Measurements from ENCODE around the gene WWTR1.

WWTR1 gene

DNA sequence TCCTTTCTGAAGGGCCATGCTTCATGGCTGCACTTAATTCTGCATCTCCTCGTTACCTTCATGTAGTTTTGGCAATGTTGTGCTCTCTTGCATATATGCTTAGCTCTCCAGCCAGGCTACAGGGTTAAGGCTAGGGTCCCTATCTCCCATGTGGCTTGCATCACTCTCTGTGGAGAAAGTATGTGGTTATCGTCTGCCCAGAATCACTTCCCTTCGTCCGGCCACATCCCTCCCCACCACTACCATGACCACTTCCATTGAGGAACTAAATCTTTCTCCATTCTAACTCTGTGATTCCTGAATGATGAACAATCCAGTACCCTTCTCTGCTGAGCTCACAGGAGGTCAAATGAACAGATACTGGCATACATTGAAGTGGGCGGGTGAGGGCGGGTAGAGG lies 34.0 kb downstream of the WWTR1 start:
- DNase-seq (ENCODE audit: low read depth): no peak

DNA sequence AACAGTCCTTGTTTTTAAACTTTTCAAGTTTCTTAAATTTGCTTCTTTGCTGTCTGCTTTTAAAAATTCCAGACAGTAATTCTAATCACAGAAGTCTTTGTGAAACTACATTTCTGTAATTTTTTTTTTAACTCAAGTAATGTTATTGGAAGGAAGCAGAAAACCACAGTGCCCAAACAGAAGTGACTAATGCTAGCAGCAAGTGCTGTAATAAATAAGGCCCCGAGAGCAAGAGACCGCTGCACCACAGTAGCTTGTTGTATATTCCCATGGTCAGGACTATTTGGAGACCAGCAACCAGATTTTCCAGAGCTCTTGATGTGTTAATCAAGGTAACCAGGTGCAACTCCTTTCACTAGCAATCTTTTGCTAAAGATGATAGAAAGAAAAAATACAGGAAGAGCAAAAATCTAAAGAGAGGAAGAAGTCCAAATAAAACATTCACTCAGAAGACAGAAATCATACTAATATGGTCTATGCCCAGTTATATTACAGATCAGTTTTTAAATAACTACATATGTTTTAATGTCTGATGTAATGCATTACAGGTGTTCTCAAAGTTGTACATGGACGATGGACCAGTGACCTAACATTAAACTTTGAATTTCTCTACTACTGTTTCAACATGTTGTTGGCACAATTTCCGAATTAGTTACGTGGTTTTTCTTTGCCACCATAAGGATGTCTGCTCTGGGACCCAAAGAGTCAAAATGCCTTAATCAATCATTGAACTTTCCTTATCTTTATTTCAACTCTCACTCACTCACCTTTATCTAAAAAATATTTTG lies 36.4 kb downstream of the WWTR1 start:
- DNase-seq (ENCODE audit: low read depth): no peak

DNA sequence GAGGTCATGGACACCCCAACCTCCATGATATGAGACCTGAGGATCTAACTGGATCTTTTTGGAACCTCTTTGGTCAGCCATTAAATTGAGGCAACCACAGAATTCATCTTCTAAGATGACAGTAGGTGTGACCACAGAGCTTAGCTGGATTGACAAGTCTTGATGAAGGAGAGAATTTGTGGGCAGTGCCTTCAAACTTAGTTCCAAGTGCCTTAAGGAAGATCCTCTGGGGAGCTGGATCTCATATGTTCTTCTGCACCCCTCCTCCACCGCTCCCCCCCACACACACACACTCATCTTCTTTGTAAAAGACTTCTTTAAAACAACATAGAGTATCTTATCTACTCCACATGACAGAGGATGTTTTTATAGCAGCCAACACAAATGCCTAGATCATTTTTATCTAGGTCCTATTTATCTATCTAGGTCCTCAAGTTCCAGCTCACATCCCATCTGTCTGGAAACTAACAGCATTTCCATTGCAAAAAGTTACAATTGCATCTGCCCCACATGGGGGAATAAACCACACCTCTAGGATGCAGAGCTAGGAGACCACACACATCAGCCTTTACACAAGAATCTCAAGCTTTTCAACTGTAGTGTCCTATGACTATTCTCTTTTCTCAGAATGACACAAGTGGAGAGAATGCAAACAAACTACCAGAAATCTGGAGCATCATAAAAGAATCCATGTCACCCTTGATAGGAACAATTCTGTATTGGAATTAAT lies 37.4 kb downstream of the WWTR1 start:
- DNase-seq (ENCODE audit: low read depth): no peak

DNA sequence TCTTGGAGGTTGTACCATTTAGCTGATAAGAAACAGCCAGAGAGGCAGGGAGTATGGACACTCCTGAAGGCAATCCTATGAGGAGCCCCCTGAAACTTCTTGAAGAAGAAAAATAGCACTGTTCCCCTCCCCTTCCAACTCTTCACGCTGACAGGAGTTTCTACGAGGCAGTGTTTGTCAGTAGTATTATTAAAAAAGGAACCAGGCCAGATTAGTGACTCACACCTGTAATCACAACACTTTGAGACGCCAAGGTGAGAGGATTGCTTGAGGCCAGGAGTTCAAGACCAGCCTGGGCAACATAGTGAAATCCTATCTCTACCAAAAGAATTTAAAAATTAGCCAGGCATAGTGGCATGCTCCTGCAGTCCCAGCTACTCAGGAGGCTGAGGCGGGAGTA lies 38.7 kb downstream of the WWTR1 start:
- no peak for DNase-seq (ENCODE audit: low read depth)

DNA sequence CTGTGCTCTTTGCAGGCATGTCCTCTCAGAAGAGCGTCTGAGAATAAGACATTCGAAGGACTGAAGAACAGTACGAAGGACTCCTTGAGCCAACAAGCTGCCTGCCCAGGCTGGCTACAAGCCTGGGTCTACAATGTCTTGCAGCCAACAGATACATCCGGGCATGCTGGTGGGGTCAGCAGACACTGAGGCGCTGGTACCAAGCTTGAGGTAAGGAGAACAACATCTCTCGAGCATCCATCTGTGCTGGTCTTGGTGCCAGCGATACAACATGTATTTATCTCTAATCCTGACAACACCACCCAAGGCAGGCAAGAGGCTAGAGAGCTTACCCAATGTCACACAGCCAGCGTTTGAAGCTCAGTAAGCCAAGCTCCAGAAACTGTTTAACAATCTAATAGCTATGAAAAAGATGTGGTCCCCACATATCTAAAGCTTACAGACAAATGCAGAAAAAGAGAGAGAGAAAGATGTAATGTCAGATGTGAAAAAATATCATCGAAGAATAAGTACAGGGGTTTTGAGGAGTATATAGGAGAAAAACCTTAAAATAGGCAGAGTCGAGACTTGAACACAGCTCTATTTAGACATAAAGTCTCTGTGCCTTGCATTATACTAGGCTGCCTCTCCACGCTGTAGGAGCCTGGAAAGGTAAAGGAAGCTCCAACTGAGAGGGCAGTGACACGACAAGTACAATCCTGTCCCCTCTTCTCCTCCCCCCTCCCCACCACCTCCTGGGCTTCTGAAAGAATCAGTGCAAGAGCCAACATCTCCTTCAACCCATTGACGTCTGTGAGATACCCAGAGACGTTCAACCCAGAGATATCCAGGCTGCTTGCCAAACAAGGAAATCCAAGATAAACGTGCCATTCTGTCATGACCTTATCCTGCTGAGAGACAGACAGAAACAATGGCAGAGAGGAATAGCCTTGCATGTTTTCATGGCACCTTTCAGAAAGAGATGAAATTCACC lies 39.4 kb downstream of the WWTR1 start:
- DNase-seq (ENCODE audit: low read depth): no peak

DNA sequence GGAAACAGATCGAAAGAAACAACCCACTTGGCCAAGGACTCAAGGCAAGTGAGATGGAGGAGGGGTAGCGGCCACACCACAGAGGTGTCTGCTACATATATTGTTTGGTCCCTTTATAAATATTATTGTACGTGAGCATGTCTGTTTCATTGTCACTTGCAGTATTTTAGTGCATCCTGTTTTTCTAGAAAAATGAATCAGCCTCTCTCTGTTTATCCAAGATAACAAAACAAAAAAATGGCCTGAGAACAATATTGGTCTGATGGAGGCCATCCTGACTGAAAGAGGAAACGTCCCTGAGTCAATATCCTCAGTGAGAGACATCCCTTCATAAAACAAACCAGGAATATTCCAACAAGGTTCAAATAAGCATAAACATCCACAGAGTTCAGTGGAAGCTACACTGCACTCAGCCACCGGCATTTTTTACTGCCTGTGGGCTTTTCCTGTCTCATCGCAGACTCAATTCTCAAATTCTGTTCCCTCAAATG lies 42.0 kb downstream of the WWTR1 start:
- no peak for DNase-seq (ENCODE audit: low read depth)

DNA sequence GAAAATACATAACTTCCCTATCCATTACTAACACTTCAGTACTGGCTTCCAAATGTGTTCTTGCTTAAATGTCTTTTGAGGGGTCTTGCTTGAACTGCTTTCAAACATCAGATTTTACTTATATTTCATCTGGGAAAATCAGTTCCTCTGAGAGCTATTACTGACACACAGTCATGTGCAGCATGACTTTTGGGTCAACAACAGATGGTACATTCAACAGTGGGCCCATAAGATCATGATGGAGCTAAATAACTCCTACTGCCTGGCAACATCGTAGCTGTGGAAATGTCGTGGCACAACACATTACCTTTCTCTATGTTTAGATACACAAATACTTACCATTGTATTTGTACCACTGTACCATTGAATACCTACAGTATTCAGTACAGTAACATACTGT lies 43.8 kb downstream of the WWTR1 start:
- no peak for DNase-seq (ENCODE audit: low read depth)

DNA sequence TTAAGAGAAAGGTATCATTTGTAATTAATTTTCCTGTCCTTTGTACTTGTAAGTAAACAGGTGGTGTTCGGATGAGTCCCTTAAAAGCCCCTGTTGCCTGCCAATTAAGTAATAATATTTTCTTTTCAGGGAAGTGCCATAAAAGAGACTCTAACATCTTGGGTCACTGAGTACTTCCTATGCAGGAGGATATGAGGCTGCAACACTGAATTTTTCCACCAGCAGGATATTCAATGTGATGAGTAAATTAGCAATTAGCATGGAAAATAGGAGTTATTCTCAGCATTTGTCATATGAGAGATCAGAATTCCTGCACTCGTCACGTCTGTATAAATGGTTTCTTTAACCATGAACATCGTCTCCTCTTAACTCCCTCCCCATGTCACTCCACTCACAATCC lies 45.4 kb downstream of the WWTR1 start:
- DNase-seq (ENCODE audit: low read depth): no peak

DNA sequence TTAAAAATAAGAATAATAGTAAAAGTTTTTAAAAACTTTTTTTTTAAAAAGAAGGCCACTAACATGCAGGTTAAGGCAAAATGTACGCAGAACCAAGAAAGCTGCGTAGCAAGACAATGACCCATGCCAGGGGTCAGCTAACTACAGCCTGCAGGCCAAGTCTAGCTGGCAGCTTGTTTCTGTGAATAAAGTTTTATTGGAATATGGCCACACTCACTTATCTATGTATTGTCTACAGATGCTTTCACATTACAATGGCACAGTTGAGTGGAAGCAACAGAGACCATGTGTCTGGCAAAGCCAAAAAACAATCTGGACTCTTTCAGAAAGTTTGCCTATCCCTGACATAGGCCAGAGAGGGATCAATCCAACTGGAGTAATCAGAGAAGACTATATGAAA lies 46.7 kb downstream of the WWTR1 start:
- no peak for DNase-seq (ENCODE audit: low read depth)

DNA sequence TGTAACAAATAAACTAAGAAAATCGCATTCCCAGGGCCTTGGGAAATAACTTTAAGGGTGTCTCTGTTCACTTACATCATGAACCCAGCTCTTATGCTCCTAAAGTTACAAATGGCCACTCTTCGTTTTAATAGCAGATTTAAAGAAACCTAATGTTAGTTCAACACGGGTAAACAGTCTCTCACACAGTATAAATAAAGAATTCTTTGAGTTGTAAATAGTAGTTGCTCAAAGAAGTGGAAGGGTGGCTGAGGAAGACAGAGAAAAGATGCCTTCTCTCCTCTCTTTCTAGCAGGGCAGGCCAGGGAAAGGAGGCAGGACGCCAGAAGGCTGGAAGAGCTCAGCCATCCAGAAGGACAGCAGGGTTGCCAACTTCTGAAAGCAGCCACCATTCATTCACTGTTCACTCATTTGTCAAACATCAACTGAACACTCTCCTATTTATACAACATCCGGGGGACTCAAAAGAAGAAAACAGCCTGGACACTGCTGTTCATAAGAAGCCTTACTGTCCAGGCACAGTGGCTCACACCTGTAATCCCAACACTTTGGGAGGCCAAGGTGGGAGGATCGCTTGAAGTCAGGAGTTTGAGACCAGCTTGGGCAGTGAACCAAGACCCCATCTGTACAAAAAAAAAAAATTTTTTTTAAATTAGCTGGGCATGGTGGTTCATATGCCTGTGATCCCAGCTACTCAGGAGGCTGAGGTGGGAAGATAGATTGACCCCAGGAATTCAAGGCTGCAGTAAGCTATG lies 47.3 kb downstream of the WWTR1 start:
- DNase-seq (ENCODE audit: low read depth): no peak

DNA sequence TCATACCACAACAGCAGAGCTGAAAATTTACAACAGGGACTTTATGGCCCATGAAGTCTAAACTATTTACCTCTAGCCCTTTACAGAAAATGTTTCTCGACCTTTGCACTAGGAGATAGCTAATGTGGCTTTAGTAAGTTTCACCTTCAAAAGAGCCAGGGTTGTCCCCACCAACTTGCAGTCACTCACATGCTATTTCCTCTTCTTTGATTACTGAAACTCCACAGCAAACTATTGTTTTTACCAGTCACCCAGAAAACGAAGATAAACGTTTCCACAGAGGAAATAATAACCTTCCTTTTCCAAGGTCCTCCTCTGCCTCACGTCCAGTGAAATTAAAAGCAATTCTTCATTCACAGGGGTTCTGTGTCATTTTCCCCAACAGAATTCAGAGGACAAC lies 48.2 kb downstream of the WWTR1 start:
- DNase-seq (ENCODE audit: low read depth): no peak

DNA sequence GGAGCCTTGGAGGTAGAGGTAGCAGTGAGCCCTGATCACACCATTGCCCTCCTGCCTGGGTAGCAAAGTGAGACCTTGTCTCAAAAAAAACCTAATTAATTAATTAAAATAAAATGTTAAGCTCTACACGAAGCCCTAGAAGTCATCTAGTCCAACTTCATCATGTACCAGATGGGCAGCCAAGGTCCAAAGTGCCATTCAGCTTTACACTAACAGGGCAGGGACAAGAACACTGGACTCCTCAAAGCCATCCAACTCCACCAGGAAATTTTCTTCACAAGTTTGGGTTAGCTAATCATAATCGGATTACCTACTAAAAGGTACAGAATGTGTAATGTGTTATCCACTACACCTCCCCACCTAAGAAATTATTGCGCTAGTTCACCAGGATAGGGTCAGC lies 48.8 kb downstream of the WWTR1 start:
- no peak for DNase-seq (ENCODE audit: low read depth)

DNA sequence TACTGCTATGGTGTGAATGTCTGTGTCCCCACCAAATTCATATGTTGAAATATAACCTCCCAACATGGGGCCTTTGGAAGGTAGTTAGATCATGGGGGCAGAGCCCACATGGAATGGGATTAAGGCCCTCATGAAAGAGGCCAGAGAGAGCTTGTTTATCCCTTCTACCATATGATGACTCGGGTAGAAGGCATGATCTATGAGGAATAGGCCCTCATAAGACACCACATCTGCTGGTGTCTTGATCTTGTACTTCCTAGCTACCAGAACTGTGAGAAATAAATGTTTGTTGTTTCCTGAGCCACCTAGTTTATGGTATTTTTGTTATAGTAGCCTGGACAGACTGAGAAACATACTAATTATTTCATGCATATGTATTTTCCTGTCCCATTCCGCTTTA lies 51.9 kb downstream of the WWTR1 start:
- no peak for DNase-seq (ENCODE audit: low read depth)

DNA sequence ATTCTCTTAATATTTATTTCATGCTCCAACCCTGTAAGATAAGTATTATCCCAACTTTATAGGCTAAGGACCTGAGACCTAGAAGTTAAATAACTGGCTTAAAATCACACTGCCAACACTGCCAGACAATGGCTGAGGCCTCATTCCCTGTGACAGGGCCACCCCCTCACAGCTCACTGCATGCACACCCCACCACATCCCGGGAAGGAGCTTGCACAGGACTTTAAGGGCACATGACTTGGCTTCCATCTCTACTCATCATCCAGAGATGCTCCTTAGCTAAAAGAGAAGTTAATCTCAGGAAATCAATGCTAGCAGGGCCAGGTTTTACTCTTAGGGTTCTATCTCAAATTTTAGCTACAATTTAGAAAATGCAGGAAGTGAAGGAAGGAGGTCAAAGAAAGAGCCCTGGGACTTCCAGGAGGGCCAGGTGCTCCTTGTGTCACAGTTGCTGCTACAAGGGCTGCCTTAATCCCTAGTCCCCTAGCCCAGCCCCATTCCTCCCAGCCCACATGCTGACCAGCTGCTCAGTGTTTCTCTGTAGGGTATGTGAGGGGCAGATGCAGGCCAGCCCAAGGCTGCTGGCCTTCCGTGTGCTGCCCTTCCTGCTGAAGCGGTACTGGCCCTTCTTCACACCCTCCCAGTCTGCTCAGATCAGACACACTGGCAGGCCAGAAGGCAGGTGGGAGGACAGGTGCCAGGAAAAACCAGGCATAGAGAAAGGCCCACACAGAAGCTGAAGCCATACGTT lies 53.5 kb downstream of the WWTR1 start:
- no peak for DNase-seq (ENCODE audit: low read depth)

DNA sequence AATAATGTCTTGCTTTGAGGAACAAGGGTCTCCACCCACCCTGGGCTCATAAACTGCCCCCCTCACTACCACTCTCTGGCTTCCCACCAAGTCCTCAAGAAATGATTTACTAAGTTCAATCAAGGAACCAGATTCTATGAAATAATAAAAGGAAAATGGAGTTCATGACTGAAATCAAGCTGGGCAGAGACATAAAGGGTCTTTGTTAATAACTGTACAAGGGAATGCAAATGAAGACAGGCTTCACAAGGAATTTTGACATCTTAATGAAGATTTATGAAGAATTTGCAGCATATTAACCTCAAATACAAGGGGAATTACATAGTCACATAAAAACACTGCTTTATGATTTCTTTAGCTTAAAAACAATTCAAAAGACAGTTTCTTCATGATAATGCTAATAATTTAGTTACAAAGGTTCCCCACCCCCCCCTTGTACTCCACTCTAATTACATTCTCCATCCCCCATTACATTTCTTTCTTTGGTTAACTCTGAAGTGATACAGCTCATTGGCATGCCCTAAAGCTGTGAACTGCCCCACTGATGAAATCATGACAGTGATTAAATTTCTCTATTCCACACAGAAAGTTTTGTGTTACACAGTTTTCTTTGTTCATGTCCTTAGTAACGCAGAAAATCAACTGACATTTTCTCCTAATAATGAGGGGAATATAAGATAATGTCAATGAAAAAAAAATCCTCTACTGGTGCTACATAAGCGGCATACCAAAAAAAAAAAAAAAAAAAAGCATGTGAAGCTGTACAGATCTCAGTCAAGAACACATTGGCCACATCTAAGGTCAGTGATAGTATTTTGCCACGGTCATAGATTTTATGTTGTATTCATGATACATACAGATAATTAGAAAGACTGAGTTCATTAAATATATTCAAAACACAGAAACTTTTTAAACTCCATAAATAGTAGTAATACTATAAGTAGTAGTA lies 54.4 kb downstream of the WWTR1 start:
- no peak for DNase-seq (ENCODE audit: low read depth)

DNA sequence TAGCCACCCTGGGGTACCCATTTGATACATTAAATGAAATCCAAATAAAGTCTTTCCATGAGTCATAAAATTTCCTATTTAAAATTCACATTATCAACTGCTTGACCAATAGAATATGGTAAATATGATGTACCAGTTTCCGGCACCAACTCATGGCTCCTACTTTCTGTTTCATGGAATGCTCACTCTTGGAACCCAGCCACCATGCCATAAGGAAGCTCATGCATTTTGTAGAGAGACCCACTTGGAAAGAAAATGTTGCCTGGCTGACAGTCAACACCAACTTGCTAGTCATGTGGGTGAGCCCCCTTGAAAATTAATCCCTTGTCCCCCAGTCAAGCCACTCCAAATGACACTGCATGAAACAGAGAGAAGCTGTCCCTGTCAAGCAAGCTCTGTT lies 57.2 kb downstream of the WWTR1 start:
- DNase-seq (ENCODE audit: low read depth): no peak

DNA sequence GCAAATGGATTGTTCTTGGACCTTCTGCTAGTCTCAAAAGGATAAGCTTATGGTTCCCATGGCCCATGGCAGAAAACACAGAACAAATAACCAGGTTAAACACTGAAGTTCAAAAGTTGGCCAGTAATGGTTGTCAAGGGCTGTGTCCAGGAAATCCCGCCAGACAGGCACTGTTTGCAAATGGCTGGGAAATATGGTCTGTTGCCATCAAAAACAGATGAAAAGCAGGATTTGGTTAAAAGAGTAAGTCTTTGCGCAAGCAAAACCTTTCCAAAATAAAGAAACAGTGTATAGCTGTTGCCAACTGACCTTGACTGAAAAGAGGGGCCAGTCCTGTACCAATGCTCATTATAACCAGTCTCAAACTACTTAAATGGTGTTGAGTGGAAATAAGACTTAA lies 58.6 kb downstream of the WWTR1 start:
- no peak for DNase-seq (ENCODE audit: low read depth)

DNA sequence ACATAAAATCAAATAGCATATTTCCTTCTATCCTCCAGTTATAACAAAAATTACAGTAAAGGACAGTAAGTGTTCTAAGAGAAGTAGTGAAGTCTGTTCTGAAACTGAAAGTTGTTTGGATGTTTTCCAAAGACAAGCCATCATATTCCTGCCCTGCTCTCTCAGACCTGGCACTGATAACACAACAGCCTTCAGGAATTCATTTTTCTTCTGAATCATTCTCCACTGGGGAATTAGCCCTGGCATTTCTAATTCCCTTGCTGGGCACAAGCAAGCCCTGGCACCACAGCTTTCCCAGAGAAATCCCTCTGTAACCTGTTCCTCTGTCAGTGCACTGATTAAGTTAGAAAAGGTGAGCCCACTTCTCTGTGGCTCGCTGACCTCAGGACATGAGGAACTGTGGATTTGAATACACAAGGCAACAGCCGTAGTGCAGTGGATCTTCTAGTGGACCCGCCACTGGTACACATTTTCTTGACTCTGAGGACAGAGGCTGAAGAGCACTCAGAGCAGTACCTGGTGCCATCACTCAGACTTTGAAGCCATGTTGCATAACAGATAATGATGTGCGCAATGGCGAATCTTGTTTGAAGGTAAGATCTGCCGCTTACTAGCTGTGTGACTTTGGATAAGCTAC lies 61.6 kb downstream of the WWTR1 start:
- DNase-seq (ENCODE audit: low read depth): no peak

DNA sequence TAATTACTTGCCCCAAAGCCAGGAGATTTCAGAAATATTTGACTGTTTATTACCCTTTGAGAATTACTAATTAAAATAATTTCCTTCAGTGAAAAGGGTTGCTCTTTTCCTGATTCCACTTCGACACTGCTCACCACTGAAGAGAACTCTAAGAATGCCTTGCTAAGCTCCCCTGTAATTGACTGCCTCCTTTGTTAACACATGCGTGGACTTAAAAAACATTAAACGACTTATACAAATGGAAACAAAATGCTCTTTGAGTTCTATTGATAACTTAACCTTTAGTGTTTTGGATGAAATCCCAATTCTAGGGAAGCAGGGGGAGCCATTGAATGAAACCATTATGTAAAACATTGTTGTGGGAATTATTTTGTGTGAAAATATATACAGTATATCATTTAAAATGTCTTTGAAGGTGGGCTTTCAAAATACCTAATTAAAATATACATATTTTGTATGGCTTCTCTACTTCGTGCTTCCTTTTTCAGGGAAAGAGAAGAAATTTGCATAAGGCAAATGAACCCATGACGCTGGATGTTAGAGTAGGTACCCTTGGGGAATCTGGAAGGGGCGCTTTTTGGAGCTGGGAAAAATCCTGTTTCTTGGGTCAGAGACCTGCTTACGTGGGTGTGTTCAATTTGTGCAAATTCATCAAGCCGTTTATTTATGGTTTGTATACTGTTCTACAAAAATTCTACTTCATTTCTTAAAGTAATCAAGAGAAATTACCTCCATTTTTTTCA lies 64.2 kb downstream of the WWTR1 start:
- no peak for DNase-seq (ENCODE audit: low read depth)
